GM19240 (cell line): ENCODE results near the gene SLC10A3.

Source experiments
- DNase-seq: peaks from one replicate; pipeline ENCODE4 v3.0.0; 2011; ENCODE audit warnings: low spot score; ENCODE audit not compliant: insufficient read length

The SLC10A3 gene

GRCh38 chrX:154466036-154466435 lies 24.4 kb downstream of the SLC10A3 start:
- no peak for DNase-seq

- DNase-seq = no peak
These were observed 24.8 kb downstream of the SLC10A3 start for GRCh38 chrX:154465601-154466000.

- DNase-seq = no peak
These were observed 25.5 kb downstream of the SLC10A3 start for GRCh38 chrX:154464806-154465365.

GRCh38 chrX:154463611-154464220 lies 26.7 kb downstream of the SLC10A3 start:
- no peak for DNase-seq

- no peak for DNase-seq
These were observed 28.0 kb downstream of the SLC10A3 start for GRCh38 chrX:154462396-154462795.

GRCh38 chrX:154460326-154460725 lies 30.1 kb downstream of the SLC10A3 start:
- no peak for DNase-seq

- no peak for DNase-seq
These were observed 30.6 kb downstream of the SLC10A3 start for GRCh38 chrX:154459832-154460231.

GRCh38 chrX:154458954-154459778 lies 31.3 kb downstream of the SLC10A3 start:
- DNase-seq = no peak

GRCh38 chrX:154458116-154458953 lies 32.1 kb downstream of the SLC10A3 start, which contains the start of gene PLXNA3:
Gene PLXNA3, plus strand, starts transcription at chrX:154458281. Its CDS starts 1,903 bp downstream, at chrX:154460184.
- DNase-seq = no peak

GRCh38 chrX:154457491-154458115 lies 32.8 kb downstream of the SLC10A3 start:
- peak; percentile 43 for DNase-seq

- no peak for DNase-seq
These were observed 37.6 kb downstream of the SLC10A3 start for GRCh38 chrX:154452823-154453222.

- no peak for DNase-seq
These were observed 40.1 kb downstream of the SLC10A3 start for GRCh38 chrX:154450312-154450711.

- no peak for DNase-seq
These were observed 40.8 kb downstream of the SLC10A3 start for GRCh38 chrX:154449618-154450017.

GRCh38 chrX:154448484-154448883 lies 41.9 kb downstream of the SLC10A3 start:
- no peak for DNase-seq

GRCh38 chrX:154446430-154446829 lies 44.0 kb downstream of the SLC10A3 start:
- no peak for DNase-seq

- no peak for DNase-seq
These were observed 44.7 kb downstream of the SLC10A3 start for GRCh38 chrX:154445776-154446175.

GRCh38 chrX:154444755-154445246 lies 45.6 kb downstream of the SLC10A3 start:
- no peak for DNase-seq

GRCh38 chrX:154443992-154444754 lies 46.3 kb downstream of the SLC10A3 start, which contains the start of gene FAM50A:
Gene FAM50A, plus strand, starts transcription at chrX:154444141. Its CDS starts 95 bp downstream, at chrX:154444236.
- peak; percentile 74 for DNase-seq

- no peak for DNase-seq
These were observed 46.9 kb downstream of the SLC10A3 start for GRCh38 chrX:154443479-154443910.
